Progenitor cell of endocrine pancreas (in vitro differentiated cells): ENCODE data around the gene PCGF3. TPM values are rescaled to one million over a fixed set of nuclear protein-coding genes. Genes with fewer than 3 reads are reported as not detected.

Experiments used
- DNase-seq: peaks from one replicate; pipeline ENCODE4 v3.0.0; 2021; ENCODE audit warnings: low spot score; ENCODE audit not compliant: unreplicated experiment
- H3K27ac Mint-ChIP-seq: 2 replicates; pipeline ENCODE4 v1.8.0; 2021; ENCODE audit warnings: mild to moderate bottlenecking, moderate library complexity, mixed read lengths
- H3K27me3 Mint-ChIP-seq: 2 replicates; pipeline ENCODE4 v1.8.0; 2021; ENCODE audit warnings: mixed read lengths
- H3K36me3 Mint-ChIP-seq: 2 replicates; pipeline ENCODE4 v1.8.0; 2022; ENCODE audit warnings: mixed read lengths; ENCODE audit not compliant: insufficient read depth
- H3K4me1 Mint-ChIP-seq: 2 replicates; pipeline ENCODE4 v1.8.0; 2021; ENCODE audit warnings: low read depth, mixed read lengths
- H3K4me3 Mint-ChIP-seq: 2 replicates; pipeline ENCODE4 v1.8.0; 2021; ENCODE audit warnings: low read depth, mild to moderate bottlenecking, moderate library complexity, mixed read lengths
- H3K9me3 Mint-ChIP-seq: 2 replicates; pipeline ENCODE4 v1.8.0; 2021; ENCODE audit warnings: low read depth, mixed read lengths
- total RNA-seq: library from RNA; stranded (reverse); gene quantifications from 2 replicates; pipeline ENCODE4 v1.2.1, GENCODE V29; 2021
- TF ChIP-seq, protein P1 (sequence below): fragments of 200-600 bp; sonication (generic); IDR thresholded peaks from one replicate; pipeline ENCODE4 v1.5.0; 2021; ENCODE audit warnings: antibody characterized with exemption, mild to moderate bottlenecking; ENCODE audit not compliant: unreplicated experiment

Gene PCGF3
- total RNA-seq, 1 donor from 2014 or later = 79.8 TPM

DNA sequence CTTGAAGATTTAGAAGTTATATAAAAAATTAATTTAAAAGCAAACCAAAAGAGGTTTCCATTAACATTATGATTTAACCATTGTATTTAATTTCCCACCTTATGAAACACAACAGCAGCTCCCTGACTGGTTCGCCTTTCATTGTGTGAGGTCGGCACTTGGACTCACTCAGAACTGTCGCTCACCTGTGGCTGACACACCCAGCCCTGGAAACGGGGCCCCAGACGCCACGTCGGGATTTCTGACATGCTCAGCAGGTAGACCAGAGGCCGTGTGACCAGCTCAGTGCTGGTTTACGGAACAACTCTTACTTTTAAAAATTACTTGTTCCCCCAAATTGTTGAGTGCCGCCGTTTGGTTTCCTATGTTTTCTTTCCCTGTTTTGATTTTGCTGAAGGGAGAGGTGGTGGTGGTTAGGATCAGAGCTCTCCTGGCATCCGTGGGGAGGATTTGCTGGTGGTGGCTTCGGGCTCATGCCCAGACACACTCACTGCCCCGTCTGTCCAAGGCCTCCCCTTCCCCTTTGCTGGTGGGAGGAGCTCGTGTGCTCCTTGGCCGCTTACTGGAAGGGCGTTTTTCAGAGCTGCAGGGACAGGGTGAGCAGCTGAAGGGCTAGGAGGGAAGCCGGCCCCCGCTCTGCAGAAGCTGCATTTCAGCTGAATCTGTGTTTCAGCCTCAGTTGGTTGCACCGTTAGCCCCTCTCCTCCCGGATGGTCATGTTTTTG, 61.1 kb downstream of the PCGF3 start:
- DNase-seq = no peak
- Mint-ChIP-seq H3K4me1 (peaks cover 9% of the 10 kb centered on the region), H3K27ac (peak overlapping the region; percentile 92), H3K4me3 (no peak overlapping the region), H3K36me3 (peaks cover 42% of the 10 kb centered on the region), H3K9me3 (no peaks in the 10 kb centered on the region), H3K27me3 (no peaks in the 10 kb centered on the region)
- TF ChIP-seq, protein P1, sequence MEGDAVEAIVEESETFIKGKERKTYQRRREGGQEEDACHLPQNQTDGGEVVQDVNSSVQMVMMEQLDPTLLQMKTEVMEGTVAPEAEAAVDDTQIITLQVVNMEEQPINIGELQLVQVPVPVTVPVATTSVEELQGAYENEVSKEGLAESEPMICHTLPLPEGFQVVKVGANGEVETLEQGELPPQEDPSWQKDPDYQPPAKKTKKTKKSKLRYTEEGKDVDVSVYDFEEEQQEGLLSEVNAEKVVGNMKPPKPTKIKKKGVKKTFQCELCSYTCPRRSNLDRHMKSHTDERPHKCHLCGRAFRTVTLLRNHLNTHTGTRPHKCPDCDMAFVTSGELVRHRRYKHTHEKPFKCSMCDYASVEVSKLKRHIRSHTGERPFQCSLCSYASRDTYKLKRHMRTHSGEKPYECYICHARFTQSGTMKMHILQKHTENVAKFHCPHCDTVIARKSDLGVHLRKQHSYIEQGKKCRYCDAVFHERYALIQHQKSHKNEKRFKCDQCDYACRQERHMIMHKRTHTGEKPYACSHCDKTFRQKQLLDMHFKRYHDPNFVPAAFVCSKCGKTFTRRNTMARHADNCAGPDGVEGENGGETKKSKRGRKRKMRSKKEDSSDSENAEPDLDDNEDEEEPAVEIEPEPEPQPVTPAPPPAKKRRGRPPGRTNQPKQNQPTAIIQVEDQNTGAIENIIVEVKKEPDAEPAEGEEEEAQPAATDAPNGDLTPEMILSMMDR = no peak

DNA sequence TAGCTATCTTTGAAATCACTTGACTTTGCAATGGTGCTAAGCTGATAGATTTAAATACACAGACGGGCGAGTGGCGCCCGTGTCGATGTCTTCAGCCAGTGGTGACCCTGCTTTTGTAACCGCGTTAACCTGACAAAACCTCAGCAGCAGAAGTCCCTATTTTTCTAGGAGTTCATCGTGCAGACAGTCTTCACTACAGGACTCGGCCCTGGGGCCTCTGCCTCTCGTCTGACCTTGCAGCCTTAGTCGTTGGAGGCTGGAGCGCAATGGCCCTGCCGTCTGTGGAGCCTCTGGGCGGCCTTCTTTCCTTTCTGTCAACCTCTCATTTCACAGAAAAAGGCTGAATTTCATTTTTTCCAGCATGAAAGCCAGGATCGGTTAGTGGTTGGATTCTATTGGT, 62.4 kb downstream of the PCGF3 start:
- H3K27me3 Mint-ChIP-seq = no peaks in the 10 kb centered on the region
- no peak for DNase-seq
- TF ChIP-seq, protein P1 = no peak
- H3K9me3 Mint-ChIP-seq = no peaks in the 10 kb centered on the region
- H3K27ac Mint-ChIP-seq = no peak overlapping the region
- peaks cover 2% of the 10 kb centered on the region for H3K4me1 Mint-ChIP-seq
- H3K36me3 Mint-ChIP-seq = peaks cover 31% of the 10 kb centered on the region
- no peak overlapping the region for H3K4me3 Mint-ChIP-seq

DNA sequence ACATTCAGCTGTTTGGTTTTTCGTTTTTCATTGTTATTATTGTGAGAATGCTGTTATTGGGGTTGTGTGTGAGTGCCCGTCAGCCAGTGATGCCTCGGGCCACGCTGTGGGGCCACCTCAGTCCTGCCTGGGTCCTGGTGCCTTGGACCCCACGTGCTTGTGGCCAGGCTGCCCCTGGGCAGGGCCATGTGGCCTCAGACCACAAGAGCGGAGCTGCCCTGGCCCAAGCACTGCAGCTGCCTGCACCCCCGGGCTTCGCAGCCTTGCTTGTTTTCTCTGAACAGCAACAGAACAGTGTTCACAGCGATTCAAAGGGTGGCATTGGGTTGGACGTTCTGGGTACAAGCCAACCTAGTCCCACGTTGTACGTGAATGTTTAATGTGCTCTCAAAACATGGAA, 63.4 kb downstream of the PCGF3 start:
- Mint-ChIP-seq H3K36me3 (peaks cover 27% of the 10 kb centered on the region), H3K9me3 (no peaks in the 10 kb centered on the region), H3K27me3 (no peaks in the 10 kb centered on the region), H3K4me1 (peaks cover 2% of the 10 kb centered on the region), H3K27ac (no peak overlapping the region), H3K4me3 (no peak overlapping the region)
- DNase-seq = no peak
- TF ChIP-seq, protein P1 = no peak

DNA sequence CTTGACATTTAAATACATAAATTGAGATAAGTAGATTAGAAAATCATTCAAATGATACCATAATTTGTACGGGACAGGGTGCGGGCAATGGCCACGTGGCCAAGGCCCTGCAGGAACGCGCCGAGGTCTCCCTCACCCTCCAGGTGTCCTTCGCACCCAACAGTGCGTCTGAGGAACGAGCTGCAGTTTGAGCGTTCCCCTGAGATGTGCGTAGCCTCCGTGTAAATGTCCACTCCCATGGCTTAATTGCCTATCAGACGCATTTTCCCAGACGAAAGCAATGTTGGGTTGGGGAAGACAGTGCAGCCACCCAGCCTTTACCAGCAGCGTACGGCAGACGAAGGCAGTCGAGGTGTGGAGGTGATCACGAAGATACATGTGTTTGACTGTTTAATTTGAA, 63.9 kb downstream of the PCGF3 start:
- Mint-ChIP-seq H3K36me3 (peaks cover 32% of the 10 kb centered on the region), H3K27me3 (no peaks in the 10 kb centered on the region), H3K4me3 (no peak overlapping the region), H3K9me3 (no peaks in the 10 kb centered on the region), H3K4me1 (peaks cover 2% of the 10 kb centered on the region), H3K27ac (peak overlapping the region; percentile 77)
- DNase-seq = no peak
- TF ChIP-seq, protein P1 = no peak

DNA sequence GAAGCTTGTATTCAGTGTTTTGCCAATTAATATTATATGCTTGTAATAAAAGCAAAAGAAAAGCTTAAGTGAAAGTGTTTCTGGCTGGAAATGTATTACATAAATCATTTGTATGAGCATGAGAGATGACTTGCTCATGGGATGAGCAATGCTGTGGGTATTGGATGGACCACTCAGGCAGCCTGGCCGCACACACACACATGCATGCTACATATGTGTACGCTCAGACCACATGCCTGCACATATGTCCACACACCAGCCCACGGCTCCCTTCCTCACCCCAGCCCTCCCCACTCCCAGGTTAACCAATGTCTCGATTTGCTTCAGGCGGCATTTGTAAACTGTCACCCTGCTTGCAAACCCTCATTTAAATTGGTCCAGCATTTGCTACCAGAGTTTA, 64.4 kb downstream of the PCGF3 start:
- TF ChIP-seq, protein P1 = no peak
- no peaks in the 10 kb centered on the region for H3K27me3 Mint-ChIP-seq
- peak overlapping the region; percentile 77 for H3K27ac Mint-ChIP-seq
- peaks cover 3% of the 10 kb centered on the region for H3K4me1 Mint-ChIP-seq
- H3K4me3 Mint-ChIP-seq = no peak overlapping the region
- H3K9me3 Mint-ChIP-seq = no peaks in the 10 kb centered on the region
- DNase-seq = no peak
- H3K36me3 Mint-ChIP-seq = peaks cover 32% of the 10 kb centered on the region
